ENCODE data around the gene SORD.
"Not testable (repeated sequence)": the region's sequence is repeated elsewhere in the genome, so short reads cannot be mapped to it uniquely, and the experiment has no call there.

GRCh38 chr15:45062301-45062700, 39.3 kb downstream of the SORD start:
- TF ChIP-seq POLR2AphosphoS5 (IDR thresholded peaks at IDR 0.05; ENCODE audit: insufficient read depth in 1 of 2, low read depth in 1 of 2); CTCF (IDR thresholded peaks at IDR 0.05): not testable (repeated sequence)

All from vagina (tissue), 2 donors.